ENCODE measurements around the gene OCEL1.

Gene OCEL1

DNA sequence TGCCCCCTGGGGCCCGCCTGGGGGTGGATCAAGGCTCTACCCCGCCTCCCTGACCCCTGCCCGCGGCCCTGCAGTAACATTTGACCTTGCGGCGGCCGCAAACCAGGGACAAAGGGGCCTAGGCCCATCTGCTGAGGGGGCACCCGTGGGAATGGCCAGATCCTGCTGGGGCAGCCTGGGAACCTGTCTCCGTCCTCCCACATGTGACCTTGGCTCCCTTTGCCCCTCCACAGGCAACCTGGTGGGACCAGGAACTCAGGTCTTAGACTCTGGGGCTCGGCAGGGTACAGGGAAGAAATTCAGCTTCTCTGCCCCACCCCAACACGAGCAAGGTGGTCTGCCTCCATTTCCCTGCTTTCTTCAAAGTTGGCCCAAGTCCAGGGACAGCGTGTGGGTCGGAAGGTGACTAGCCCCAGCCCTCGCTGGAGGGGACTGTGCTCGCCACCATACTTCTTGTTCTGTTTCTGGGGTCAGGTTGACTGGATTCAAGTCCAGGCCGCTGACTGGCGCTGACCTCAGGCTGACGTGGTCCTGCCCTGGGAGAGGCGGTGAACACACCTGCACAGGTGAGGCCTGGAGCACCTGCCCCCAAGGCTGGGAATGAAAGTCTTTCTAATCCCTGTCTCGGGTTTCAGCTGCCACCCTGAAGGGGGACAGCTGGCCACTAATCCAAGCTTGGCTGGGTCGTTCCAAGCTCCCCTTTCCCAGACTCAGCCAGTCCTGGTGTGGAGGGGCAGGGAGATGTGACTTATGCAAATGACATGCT is 22.2 kb downstream of the OCEL1 start:
- TF ChIP-seq CTCF (conservative IDR thresholded peaks at IDR 0.05; ENCODE audit: low read depth), result no peak
- H3K27ac ChIP-seq, result peak overlapping the region; percentile 89
- peak; percentile 67 for DNase-seq (ENCODE audit: low spot score)
- ChIA-PET POLR2A (ENCODE audit: low non-redundant PET) (no interaction called here), CTCF (interaction anchor here (0.6 to 0.8 kb wide), 4 partner anchors 11 to 138 kb away, joined by 3 to 5 read pairs (median 3); no protein-coding TSS in a partner anchor)

GRCh38 chr19:17249887-17250548 is 24.0 kb downstream of the OCEL1 start:
- CTCF ChIA-PET, result interaction anchor here (0.6 to 0.7 kb wide), 2 partner anchors 47 to 179 kb away, joined by 3 read pairs; no protein-coding TSS in a partner anchor
- no peak for TF ChIP-seq CTCF (conservative IDR thresholded peaks at IDR 0.05; ENCODE audit: low read depth)
- DNase-seq (ENCODE audit: low spot score), result no peak
- H3K27ac ChIP-seq, result peak overlapping the region; percentile 89
- POLR2A ChIA-PET (ENCODE audit: low non-redundant PET), result interaction anchor here (0.6 kb wide), 1 partner anchor 170 kb away, joined by 3 read pairs; the partner anchor contains the start of gene MVB12A

DNA sequence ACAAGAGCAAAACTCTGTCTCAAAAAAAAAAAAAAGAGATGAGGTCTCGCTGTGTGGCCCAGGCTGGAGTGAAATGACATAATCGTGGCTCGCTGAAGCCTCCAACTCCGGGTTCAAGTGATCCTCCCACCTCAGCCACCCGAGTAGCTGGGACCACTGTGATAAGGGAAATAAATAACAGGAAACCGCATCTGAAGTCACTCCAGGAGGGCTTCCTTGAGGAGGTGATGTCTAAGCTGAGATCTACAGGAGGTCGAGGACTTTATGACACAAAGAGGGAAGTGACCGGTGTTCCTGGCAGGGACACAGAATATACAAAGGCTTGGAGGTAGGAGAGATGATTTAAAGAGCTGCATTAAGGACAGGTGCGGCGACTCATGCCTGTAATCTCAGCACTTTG is 28.6 kb downstream of the OCEL1 start:
- no peak for DNase-seq (ENCODE audit: low spot score)
- POLR2A ChIA-PET (ENCODE audit: low non-redundant PET), result interaction anchor here (1.0 kb wide), 1 partner anchor 14 kb away, joined by 3 read pairs; no protein-coding TSS in a partner anchor
- CTCF ChIA-PET, result interaction anchor here (1.0 kb wide), 1 partner anchor 28 kb away, joined by 3 read pairs; no protein-coding TSS in a partner anchor

GRCh38 chr19:17255150-17255621 is 29.2 kb downstream of the OCEL1 start:
- H3K27ac ChIP-seq, result peak overlapping the region; percentile 30
- POLR2A ChIA-PET (ENCODE audit: low non-redundant PET), result interaction anchor here (1.0 kb wide), 1 partner anchor 15 kb away, joined by 3 read pairs; no protein-coding TSS in a partner anchor
- CTCF ChIA-PET, result interaction anchor here (0.6 to 1.0 kb wide), 2 partner anchors 27 to 478 kb away, joined by 3 to 4 read pairs; no protein-coding TSS in a partner anchor
- DNase-seq (ENCODE audit: low spot score), result no peak
- TF ChIP-seq CTCF (conservative IDR thresholded peaks at IDR 0.05; ENCODE audit: low read depth), result no peak

More for the DNA sequence above, 28.6 kb downstream of the OCEL1 start:
- no peak for TF ChIP-seq CTCF (conservative IDR thresholded peaks at IDR 0.05; ENCODE audit: low read depth)
- peak overlapping the region; percentile 30 for H3K27ac ChIP-seq

- POLR2A ChIA-PET (ENCODE audit: low non-redundant PET), result interaction anchor here (0.6 kb wide), 1 partner anchor 22 kb away, joined by 3 read pairs; no protein-coding TSS in a partner anchor
- DNase-seq (ENCODE audit: low spot score), result no peak
- H3K27ac ChIP-seq, result no peak overlapping the region
- no peak for TF ChIP-seq CTCF (conservative IDR thresholded peaks at IDR 0.05; ENCODE audit: low read depth)
- CTCF ChIA-PET, result interaction anchor here (0.6 kb wide), 1 partner anchor 42 kb away, joined by 3 read pairs; no protein-coding TSS in a partner anchor
Observed at GRCh38 chr19:17256130-17256529, 30.1 kb downstream of the OCEL1 start.
